T-cell (primary cell): ENCODE measurements around the gene PRPF4. TPM values are rescaled to one million over a fixed set of nuclear protein-coding genes. Genes with fewer than 3 reads are reported as not detected.
"Not testable (repeated sequence)": the region's sequence is repeated elsewhere in the genome, so short reads cannot be mapped to it uniquely, and the experiment has no call there.

Source experiments
- ATAC-seq, 4 experiments: fragments of 200-7000 bp in 3 of 4; fragments of 150-1000 bp in 1 of 4; cut with Tn5 transposase; replicated peaks in 1 of 4; 1 replicate in 3 of 4; 2 replicates in 1 of 4; pipeline ENCODE4 v1.10.0; 2021; ENCODE audit warnings: moderate library complexity in 3 of 4, mild to moderate bottlenecking in 2 of 4, moderate number of reproducible peaks in 1 of 4
- CTCF ChIA-PET, 2 donors: fragments of 300-600 bp; sonication (Branson Sonifier 250); formaldehyde crosslinking; loops; one replicate each; lab custom pipeline; 2022; ENCODE audit warnings: antibody characterized with exemption in 2 of 2; lab: Charles Lee
- POLR2A ChIA-PET, 2 donors: fragments of 300-600 bp; sonication (Branson Sonifier 250); formaldehyde crosslinking; loops; one replicate each; lab custom pipeline; 2022; ENCODE audit warnings: antibody characterized with exemption in 2 of 2; lab: Charles Lee
- DNase-seq, 35 experiments: peaks; one replicate each; pipeline versions ENCODE4 v3.0.0 to v3.0.0-alpha.2; 2013 to 2023
- H3K27ac ChIP-seq: one replicate; pipeline ENCODE4 v1.5.1; 2013; ENCODE audit warnings: low read length
- H3K27me3 ChIP-seq, 2 experiments: replicated peaks in 1 of 2; 1 replicate in 1 of 2; 2 replicates in 1 of 2; pipeline versions ENCODE4 v1.6.1 to v1.7.0; 2013; ENCODE audit warnings: low read length in 1 of 2, mixed read lengths in 1 of 2; ENCODE audit not compliant: control insufficient read depth in 2 of 2, insufficient read depth in 2 of 2; ENCODE audit errors: extremely low read depth in 1 of 2
- H3K36me3 ChIP-seq, 2 donors: 1 replicate in 1 of 2; 2 replicates in 1 of 2; pipeline versions ENCODE4 v1.6.1 to v1.7.0; 2013; ENCODE audit warnings: low read length in 1 of 2; ENCODE audit not compliant: control insufficient read depth in 2 of 2, insufficient read depth in 1 of 2; ENCODE audit errors: extremely low read depth in 1 of 2
- H3K4me1 ChIP-seq, 2 experiments: 1 replicate in 1 of 2; 2 replicates in 1 of 2; pipeline versions ENCODE4 v1.6.1 to v1.7.0; 2013; ENCODE audit warnings: low read length in 2 of 2, mixed read lengths in 1 of 2; ENCODE audit not compliant: insufficient read depth in 2 of 2, control insufficient read depth in 1 of 2; ENCODE audit errors: extremely low read depth in 1 of 2
- H3K4me3 ChIP-seq, 2 donors: 1 replicate in 1 of 2; 2 replicates in 1 of 2; pipeline versions ENCODE4 v1.5.1 to v1.7.0; 2013; ENCODE audit warnings: mild to moderate bottlenecking in 2 of 2, low read length in 1 of 2, moderate library complexity in 1 of 2; ENCODE audit not compliant: control insufficient read depth in 1 of 2; ENCODE audit errors: extremely low read depth in 1 of 2
- H3K9me3 ChIP-seq: 2 replicates; pipeline ENCODE4 v1.7.0; 2013
- H3K27ac Mint-ChIP-seq, 2 donors: one replicate each; pipeline ENCODE4 v1.8.0; 2020 to 2021; ENCODE audit warnings: mild to moderate bottlenecking in 2 of 2, mixed read lengths in 2 of 2
- H3K27me3 Mint-ChIP-seq, 2 donors: one replicate each; pipeline ENCODE4 v1.8.0; 2021 to 2022; ENCODE audit warnings: mixed read lengths in 2 of 2
- H3K36me3 Mint-ChIP-seq: one replicate; pipeline ENCODE4 v1.8.0; 2021; ENCODE audit warnings: mixed read lengths
- H3K4me1 Mint-ChIP-seq, 3 donors: one replicate each; pipeline ENCODE4 v1.8.0; 2020 to 2022; ENCODE audit warnings: mixed read lengths in 3 of 3, mild to moderate bottlenecking in 1 of 3
- H3K4me3 Mint-ChIP-seq, 3 donors: one replicate each; pipeline ENCODE4 v1.8.0; 2020 to 2022; ENCODE audit warnings: mild to moderate bottlenecking in 3 of 3, mixed read lengths in 3 of 3, moderate library complexity in 3 of 3
- H3K9me3 Mint-ChIP-seq, 3 donors: one replicate each; pipeline ENCODE4 v1.8.0; 2020 to 2022; ENCODE audit warnings: mixed read lengths in 3 of 3
- WGBS: methylation state at CpG from one replicate; pipeline ENCODE4 v1.1.5; 2013; ENCODE audit warnings: missing lambda C conversion rate; ENCODE audit not compliant: insufficient coverage; 5-methylcytosine and 5-hydroxymethylcytosine counted together
- total RNA-seq, 35 experiments: library from RNA in 6 of 35; stranded (reverse) in 6 of 35; fragments of 120-200 nt in 1 of 35; gene quantifications; one replicate each; pipeline versions ENCODE4 v1.2.1 to v1.2.4 and lab custom pipeline; 2013 to 2026

PRPF4 gene
- total RNA-seq, 5 donors from 2014 or later (not counting 1 experiment from before 2014, with no cell fraction given) = 16.6 to 24.4 (median 21.1) TPM

DNA sequence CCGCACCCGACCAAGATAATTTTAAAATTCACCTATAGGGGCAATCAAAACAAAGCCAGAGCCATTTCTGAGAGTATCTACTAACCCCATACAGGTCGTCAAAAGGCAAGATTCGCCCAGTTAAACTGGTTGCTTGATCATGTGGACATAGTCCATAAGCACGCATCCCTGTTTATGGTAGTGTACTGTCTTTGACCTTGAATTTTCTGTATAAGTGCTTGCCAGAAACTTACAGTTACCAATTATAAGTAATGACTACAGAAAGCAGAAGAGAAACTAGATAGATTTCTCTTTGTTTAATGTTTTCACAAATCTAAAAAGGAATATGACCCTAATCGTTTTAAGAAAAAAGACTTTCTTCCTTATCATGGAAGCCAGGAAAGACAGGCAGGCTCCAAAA, 28.5 kb upstream of the PRPF4 start:
- Mint-ChIP-seq H3K4me3 (no peak overlapping the region), H3K27me3 (no peaks in the 10 kb centered on the region), H3K4me1 (no peaks in the 10 kb centered on the region), H3K36me3 (peaks cover 4% of the 10 kb centered on the region), H3K27ac (no peak overlapping the region), H3K9me3 (peaks cover 0 to 2% (median 0%) of the 10 kb centered on the region in 3 donors)
- H3K4me3 ChIP-seq = no peak overlapping the region
- H3K27ac ChIP-seq = no peak overlapping the region
- no peaks in the 10 kb centered on the region for H3K9me3 ChIP-seq
- no peaks in the 10 kb centered on the region for H3K36me3 ChIP-seq
- ChIA-PET POLR2A (no interaction called here), CTCF (no interaction called here)
- ATAC-seq (no peak), DNase-seq (no peak)
- no peaks in the 10 kb centered on the region for H3K27me3 ChIP-seq
- no peaks in the 10 kb centered on the region for H3K4me1 ChIP-seq
- no CpG with 5 or more reads among the region's 6 CpGs for WGBS

DNA sequence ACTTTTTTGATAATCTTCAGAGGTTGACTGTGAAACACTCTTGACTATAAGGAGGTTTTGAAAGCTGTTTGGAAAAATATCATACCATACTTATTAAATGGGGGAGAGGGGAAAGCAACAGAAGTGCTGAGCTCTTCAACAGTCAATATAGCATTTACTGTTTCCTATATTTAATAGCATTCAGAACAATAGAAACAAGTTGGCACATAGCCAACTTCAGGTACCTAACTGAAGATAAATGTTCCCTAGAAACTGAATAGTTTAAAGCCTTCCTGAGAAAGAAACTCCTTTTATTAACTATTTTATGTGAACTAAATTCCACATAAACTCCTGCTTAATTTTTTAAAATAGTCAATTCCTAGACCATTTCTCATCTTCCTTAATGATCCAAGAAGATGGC, 27.8 kb upstream of the PRPF4 start:
- ChIA-PET POLR2A (no interaction called here), CTCF (no interaction called here)
- no peak for DNase-seq
- H3K4me3 Mint-ChIP-seq = no peak overlapping the region
- peaks cover 0 to 2% (median 0%) of the 10 kb centered on the region in 3 donors for H3K9me3 Mint-ChIP-seq
- no peak overlapping the region for H3K4me3 ChIP-seq
- ATAC-seq = no peak
- H3K36me3 ChIP-seq = no peaks in the 10 kb centered on the region
- no peaks in the 10 kb centered on the region for H3K27me3 Mint-ChIP-seq
- no peaks in the 10 kb centered on the region for H3K4me1 Mint-ChIP-seq
- no peaks in the 10 kb centered on the region for H3K9me3 ChIP-seq
- peaks cover 4% of the 10 kb centered on the region for H3K36me3 Mint-ChIP-seq
- H3K4me1 ChIP-seq = no peaks in the 10 kb centered on the region
- H3K27ac ChIP-seq = no peak overlapping the region
- no peak overlapping the region for H3K27ac Mint-ChIP-seq
- H3K27me3 ChIP-seq = no peaks in the 10 kb centered on the region

DNA sequence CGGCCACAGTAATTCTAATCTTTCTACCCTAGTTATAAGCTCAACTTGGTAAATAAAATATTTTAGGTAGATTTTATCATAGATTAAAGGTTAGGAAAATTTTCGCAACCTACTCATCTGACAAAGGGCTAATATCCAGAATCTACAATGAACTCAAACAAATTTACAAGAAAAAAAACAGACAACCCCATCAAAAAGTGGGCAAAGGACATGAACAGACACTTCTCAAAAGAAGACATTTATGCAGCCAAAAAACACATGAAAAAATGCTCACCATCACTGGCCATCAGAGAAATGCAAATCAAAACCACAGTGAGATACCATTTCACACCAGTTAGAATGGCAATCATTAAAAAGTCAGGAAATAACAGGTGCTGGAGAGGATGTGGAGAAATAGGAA, 25.8 kb upstream of the PRPF4 start:
- no CpG with 5 or more reads among the region's 2 CpGs for WGBS

DNA sequence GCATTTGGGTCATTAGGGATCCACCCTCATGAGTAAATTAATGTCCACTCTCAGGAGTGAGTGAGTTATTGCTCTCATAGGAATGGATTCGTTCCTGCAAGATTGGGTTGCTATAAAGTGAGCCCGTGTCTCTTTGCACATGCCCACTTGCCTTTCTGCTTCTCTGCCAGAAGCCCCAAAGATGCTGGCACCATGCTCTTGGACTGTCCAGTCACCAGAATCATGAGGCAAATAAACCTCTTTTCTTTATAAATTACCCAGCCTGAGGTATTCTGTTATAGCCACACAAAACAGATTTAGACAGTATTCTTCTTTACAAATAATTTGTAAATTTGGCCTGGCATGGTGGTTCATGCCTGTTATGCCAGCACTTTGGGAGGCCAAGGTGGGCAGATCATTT, 24.7 kb upstream of the PRPF4 start:
- H3K36me3 ChIP-seq = no peaks in the 10 kb centered on the region
- Mint-ChIP-seq H3K27me3 (no peaks in the 10 kb centered on the region), H3K9me3 (peaks cover 0 to 2% (median 0%) of the 10 kb centered on the region in 3 donors), H3K4me3 (no peak overlapping the region), H3K36me3 (peaks cover 4% of the 10 kb centered on the region), H3K27ac (no peak overlapping the region), H3K4me1 (no peaks in the 10 kb centered on the region)
- ATAC-seq = no peak
- DNase-seq = no peak
- H3K27ac ChIP-seq = no peak overlapping the region
- no peak overlapping the region for H3K4me3 ChIP-seq
- H3K4me1 ChIP-seq = no peaks in the 10 kb centered on the region
- H3K27me3 ChIP-seq = no peaks in the 10 kb centered on the region
- CTCF ChIA-PET = no interaction called here
- POLR2A ChIA-PET = no interaction called here
- H3K9me3 ChIP-seq = no peaks in the 10 kb centered on the region
- no CpG with 5 or more reads among the region's 2 CpGs for WGBS

More for the DNA sequence above, 25.8 kb upstream of the PRPF4 start:
- H3K27me3 Mint-ChIP-seq, ATAC-seq, H3K4me3 ChIP-seq, H3K36me3 Mint-ChIP-seq, H3K9me3 Mint-ChIP-seq, H3K4me3 Mint-ChIP-seq, H3K27ac Mint-ChIP-seq, H3K27ac ChIP-seq, POLR2A ChIA-PET, H3K36me3 ChIP-seq, H3K27me3 ChIP-seq, H3K4me1 Mint-ChIP-seq, H3K9me3 ChIP-seq, CTCF ChIA-PET, H3K4me1 ChIP-seq, DNase-seq: not testable (repeated sequence)

DNA sequence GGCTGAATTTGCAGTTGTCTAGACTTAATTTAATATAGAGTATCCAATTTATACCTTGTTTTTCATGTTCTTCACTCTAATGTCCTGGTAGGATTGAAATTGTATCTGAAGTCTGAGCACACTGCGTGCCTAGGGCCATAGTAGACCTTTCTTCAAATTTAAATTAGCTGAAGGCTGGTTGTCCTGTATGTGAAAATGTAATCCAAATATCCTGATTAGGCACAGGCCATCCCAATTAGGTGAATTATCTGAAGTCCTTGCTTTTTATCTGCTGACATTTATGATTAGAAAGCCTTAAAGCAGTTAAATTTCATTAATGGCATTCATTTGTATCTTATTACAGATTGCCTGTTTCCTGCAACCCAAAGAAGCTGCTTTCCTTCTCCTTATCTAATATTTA, 20.5 kb upstream of the PRPF4 start:
- ATAC-seq (no peak), DNase-seq (no peak)
- H3K27ac ChIP-seq = no peak overlapping the region
- H3K27me3 ChIP-seq = no peaks in the 10 kb centered on the region
- H3K4me3 ChIP-seq = no peak overlapping the region
- no CpG with 5 or more reads among the region's 1 CpG for WGBS
- Mint-ChIP-seq H3K27ac (no peak overlapping the region), H3K9me3 (peaks cover 0 to 2% (median 0%) of the 10 kb centered on the region in 3 donors), H3K4me3 (no peak overlapping the region), H3K27me3 (no peaks in the 10 kb centered on the region), H3K4me1 (no peaks in the 10 kb centered on the region), H3K36me3 (peaks cover 17% of the 10 kb centered on the region)
- ChIA-PET POLR2A (no interaction called here), CTCF (no interaction called here)
- peaks cover under 1 to 6% of the 10 kb centered on the region in 2 donors for H3K36me3 ChIP-seq
- H3K4me1 ChIP-seq = no peaks in the 10 kb centered on the region
- no peaks in the 10 kb centered on the region for H3K9me3 ChIP-seq

DNA sequence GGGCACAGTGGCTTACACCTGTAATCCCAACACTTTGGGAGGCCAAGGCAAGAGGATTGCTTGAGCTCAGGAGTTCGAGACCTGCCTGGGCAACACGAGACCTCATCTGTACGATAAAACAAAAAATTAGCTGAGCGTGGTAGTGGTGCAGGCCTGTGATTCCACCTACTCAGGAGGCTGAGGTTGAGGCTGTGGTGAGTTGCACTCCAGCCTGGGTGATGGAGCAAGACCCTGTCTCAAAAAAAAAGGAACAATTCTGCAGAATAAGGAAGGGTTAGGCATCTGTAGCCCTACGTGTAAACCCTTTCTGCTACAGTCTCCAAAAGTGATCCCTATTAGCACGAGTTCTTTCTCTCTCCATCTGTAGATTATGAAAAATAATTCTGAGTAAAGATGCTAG, 20.0 kb upstream of the PRPF4 start:
- DNase-seq (no peak), ATAC-seq (no peak)
- Mint-ChIP-seq H3K27me3 (no peaks in the 10 kb centered on the region), H3K4me3 (no peak overlapping the region), H3K9me3 (peaks cover 0 to 2% (median 0%) of the 10 kb centered on the region in 3 donors), H3K36me3 (peaks cover 22% of the 10 kb centered on the region), H3K27ac (no peak overlapping the region), H3K4me1 (no peaks in the 10 kb centered on the region)
- no peaks in the 10 kb centered on the region for H3K9me3 ChIP-seq
- H3K4me3 ChIP-seq = no peak overlapping the region
- ChIA-PET POLR2A (no interaction called here), CTCF (no interaction called here)
- H3K4me1 ChIP-seq = no peaks in the 10 kb centered on the region
- H3K27me3 ChIP-seq = no peaks in the 10 kb centered on the region
- peaks cover 4 to 10% of the 10 kb centered on the region in 2 donors for H3K36me3 ChIP-seq
- 100% methylated on average over 4 of the region's 6 CpGs for whole genome bisulfite sequencing
- H3K27ac ChIP-seq = no peak overlapping the region

DNA sequence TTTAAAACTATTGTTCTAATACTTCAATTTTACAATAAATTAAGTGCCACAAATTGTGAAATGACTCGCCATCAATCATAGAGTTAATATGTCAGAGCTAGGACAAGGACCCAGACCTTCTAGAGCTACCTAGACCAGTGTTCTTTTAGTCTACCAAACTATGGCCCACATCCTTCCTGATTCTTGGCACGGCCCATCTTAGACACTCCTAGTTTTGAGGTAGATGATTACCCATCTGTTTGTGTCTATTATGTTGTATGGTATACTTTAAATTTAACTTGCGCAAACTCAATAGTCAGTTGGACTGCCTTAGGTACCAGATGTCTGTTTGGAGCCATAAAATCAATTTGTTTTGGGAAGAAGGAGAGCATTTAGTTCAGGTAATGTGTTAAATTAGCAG, 17.6 kb upstream of the PRPF4 start:
- H3K27me3 Mint-ChIP-seq = no peaks in the 10 kb centered on the region
- ChIA-PET CTCF (no interaction called here), POLR2A (no interaction called here)
- H3K27me3 ChIP-seq = no peaks in the 10 kb centered on the region
- H3K4me1 Mint-ChIP-seq = no peaks in the 10 kb centered on the region
- H3K36me3 Mint-ChIP-seq = peaks cover 36% of the 10 kb centered on the region
- no peak overlapping the region for H3K27ac Mint-ChIP-seq
- no peak overlapping the region for H3K27ac ChIP-seq
- no peak for DNase-seq
- no peaks in the 10 kb centered on the region for H3K9me3 Mint-ChIP-seq
- no peak for ATAC-seq
- H3K4me3 ChIP-seq = no peak overlapping the region
- no peaks in the 10 kb centered on the region for H3K9me3 ChIP-seq
- H3K4me3 Mint-ChIP-seq = no peak overlapping the region
- peaks cover 4 to 12% of the 10 kb centered on the region in 2 donors for H3K36me3 ChIP-seq
- H3K4me1 ChIP-seq = no peaks in the 10 kb centered on the region
- WGBS = no CpG with 5 or more reads among the region's 3 CpGs
